Stimulated activated CD8-positive, alpha-beta memory T cell treated with anti-CD3 and anti-CD28 coated beads, Interleukin-12 subunit alpha, Interleukin-12 subunit beta, amount 100 ng/mL, for 1 hour (primary cell): ENCODE results near the gene IGFBP3.

Experiments
- DNase-seq: peaks from one replicate; pipeline ENCODE4 v3.0.0-alpha.2; 2020; ENCODE audit warnings: low read depth

Gene IGFBP3

DNA sequence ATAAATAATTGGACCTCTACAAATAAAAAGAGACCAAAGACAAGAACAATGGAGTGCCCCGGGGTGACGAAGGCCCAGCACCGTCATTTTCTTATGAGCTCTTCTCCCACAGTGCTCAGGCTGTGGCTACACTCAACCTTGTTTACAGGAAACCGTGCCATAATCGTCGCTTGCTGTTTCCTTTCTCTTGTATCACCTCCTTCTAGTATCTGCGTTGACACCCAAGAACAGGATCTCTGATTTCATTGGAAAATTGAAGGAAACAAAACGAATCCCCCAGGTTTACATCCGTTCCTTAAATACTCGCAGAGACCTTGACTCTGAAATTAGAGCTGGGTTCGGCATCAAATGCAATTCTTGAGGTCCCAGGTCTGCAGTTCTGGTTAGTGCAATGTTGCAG, 1.7 kb upstream of the IGFBP3 start:
- no peak for DNase-seq

- no peak for DNase-seq
Measured at GRCh38 chr7:45921699-45922519, 837 bp upstream of the IGFBP3 start.

- no peak for DNase-seq
Measured at GRCh38 chr7:45921381-45921698, 268 bp upstream of the IGFBP3 start.

DNA sequence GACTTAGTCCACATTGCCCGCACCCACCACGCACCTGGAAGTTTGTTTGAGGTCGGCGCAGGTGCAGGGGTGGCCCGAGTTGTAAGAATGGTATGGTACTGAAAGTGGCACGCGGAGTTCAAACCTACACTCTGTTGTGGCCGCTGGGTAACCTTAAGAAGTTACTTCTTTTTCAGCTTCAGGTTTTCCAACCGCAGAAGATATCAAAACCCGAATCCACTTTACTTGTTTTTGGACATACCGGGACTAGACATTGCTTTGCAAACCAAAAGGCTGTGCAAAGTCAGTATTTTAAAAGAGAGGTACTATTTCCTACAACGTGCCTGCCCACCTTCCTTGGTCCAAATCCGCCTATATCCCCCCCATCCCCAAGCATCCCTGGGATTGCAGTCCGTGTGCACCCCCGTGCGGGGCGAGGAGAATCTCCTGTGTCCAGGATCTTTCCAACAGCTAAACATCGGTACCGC, 1.0 kb downstream of the IGFBP3 start:
- no peak for DNase-seq

- DNase-seq: no peak
Measured at GRCh38 chr7:45919231-45919784, 1.8 kb downstream of the IGFBP3 start.

DNA sequence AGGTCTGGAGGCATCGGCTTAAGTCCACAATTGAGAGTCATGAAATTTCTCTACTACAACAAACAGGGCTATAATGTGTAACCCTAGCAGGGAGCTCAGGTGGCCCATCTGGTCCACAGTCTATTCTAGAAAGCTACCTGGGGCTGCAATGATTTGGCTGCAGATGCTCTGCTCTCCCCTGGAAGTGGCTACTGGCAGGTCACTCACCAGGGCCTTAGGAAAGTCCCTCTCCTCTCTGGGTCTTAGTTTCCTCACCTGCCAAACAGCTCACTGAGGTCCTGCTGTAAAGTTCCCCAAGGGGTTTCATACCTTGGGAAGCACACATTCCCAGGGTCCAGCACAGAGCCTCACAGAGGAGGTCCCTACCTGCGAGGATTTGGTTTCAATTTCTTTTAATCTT, 2.5 kb downstream of the IGFBP3 start:
- no peak for DNase-seq

- DNase-seq: peak; percentile 49
Measured at GRCh38 chr7:45917658-45918057, 3.4 kb downstream of the IGFBP3 start.

- no peak for DNase-seq
Measured at GRCh38 chr7:45917064-45917463, 4.0 kb downstream of the IGFBP3 start.

GRCh38 chr7:45915606-45916005, 5.5 kb downstream of the IGFBP3 start:
- no peak for DNase-seq

DNA sequence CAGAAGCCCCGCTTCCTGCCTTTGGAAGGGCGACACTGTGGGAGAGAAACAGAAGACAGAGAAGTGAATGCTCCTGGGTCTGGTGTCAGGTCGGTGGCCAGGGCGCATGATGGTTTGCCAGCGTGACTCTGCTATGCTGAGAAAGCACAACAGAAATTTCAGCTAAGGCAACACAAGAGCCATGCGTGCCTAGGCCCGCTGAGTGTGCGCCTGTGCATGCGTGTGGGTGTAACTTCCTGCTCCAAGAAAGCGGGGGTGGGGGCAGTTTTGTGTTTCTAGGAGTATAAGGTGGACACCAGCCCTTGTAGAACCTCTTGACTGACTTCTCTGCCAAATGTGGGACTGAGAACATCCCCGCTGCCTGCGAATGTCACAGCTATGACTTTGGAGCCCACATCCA, 6.2 kb downstream of the IGFBP3 start:
- no peak for DNase-seq

GRCh38 chr7:45912972-45913371, 8.1 kb downstream of the IGFBP3 start:
- DNase-seq: no peak

DNA sequence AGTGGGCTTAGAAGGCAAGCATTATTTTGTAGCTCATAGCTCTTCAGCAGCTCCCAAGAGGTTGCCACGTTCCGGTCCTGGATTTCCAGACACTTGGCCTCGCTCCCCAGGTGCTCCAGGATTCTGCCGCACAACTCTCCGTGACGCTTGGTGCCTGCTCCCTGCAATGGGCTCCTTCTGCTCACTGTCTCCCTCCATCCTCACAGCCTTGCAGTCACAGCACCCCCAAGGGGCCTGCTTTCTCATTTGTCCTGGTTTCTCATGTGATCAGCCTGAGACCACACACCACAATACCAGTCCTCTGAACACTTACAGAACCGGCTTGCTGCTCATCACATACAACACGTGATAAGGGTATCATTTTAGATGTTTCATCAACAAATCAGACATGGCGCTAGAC, 9.8 kb downstream of the IGFBP3 start:
- no peak for DNase-seq

DNA sequence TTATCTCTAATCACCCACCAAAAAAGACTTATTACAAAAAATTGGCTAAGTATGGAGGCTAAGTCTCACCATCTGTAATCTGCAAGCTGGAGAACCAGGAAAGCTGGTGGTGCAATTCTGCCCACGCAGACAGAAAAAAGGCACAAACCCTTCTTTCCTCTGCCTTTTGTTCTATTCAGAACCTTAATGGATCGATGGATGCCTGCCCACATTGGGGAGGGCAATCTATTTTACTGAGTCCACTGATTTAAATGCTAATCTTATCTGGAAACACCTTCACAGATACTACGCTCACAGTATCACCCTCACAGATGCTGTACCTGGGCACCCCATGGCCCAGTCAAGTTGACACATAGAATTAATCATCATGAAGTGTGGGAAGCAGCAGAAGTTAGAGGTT, 10.2 kb downstream of the IGFBP3 start:
- no peak for DNase-seq

GRCh38 chr7:45909561-45909960, 11.5 kb downstream of the IGFBP3 start:
- DNase-seq: no peak

GRCh38 chr7:45902820-45903219, 18.3 kb downstream of the IGFBP3 start:
- DNase-seq: no peak

DNA sequence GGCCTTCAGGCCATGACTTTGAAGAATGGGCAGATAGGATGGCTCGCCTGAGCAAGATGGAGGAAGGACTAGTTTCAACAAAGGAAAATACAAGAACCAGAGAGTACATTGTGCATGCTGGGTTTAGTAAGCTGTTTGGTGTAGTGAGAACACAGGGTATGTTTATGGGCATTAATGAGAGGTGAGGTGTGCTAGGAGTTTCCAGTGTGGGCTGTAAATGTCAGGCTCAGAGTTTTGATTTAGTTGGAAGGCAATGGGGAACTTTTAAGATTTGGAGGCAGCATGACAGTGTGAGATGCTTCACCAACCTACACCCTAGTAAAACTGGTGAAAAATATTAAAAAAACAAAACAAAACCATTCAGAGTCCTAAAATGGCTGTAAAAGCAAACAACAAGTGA, 19.5 kb downstream of the IGFBP3 start:
- DNase-seq: no peak

DNA sequence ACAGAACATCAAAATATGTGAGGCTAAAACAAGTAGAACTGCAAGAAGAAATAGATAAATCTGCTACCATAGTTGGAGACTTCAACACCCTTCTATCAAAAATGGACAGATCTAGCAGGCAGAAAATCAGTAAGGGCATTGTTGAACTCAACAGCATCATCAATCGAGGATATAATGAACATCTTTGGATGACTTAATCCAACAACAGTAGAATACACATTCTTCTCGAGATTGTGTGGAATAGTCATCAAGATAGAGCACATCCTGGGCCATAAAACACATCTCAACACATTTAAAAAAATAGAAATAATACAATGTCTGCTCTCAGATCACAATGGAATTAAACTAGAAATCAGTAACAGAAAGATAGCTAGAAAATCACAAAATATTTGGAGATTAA, 22.9 kb downstream of the IGFBP3 start:
- no peak for DNase-seq

DNA sequence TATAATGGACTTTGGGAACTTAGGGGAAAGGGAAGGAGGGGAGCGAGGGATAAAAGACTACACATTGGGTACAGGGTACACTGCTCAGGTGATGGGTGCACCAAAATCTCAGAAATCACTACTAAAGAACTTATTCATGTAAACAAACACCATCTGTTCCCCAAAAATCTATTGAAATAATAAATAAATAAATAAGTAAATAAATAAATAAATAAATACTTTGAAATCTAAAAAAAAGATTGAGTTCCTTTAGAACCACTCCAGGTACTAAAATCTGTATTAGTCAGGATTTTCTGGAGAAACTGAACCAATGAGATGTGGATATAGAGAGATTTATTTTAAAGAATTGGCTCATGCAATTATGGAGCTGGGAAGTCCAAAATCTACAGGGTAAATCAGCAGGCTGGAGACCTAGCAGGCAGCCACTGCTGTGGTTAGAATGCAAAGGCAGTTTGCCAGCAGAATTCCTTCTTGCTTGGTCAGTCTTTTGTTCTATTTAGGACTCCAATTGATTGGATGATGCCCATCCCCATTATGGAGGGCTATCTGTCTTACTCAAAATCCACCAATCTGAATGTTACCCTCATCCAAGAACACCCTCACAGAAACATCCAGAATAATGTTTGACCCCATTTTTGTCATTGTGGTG, 23.9 kb downstream of the IGFBP3 start:
- no peak for DNase-seq

- no peak for DNase-seq
Measured at GRCh38 chr7:45894665-45895062, 26.4 kb downstream of the IGFBP3 start.

GRCh38 chr7:45893996-45894664, 26.9 kb downstream of the IGFBP3 start:
- no peak for DNase-seq

GRCh38 chr7:45893374-45893995, 27.6 kb downstream of the IGFBP3 start:
- no peak for DNase-seq

- DNase-seq: no peak
Measured at GRCh38 chr7:45892407-45893035, 28.6 kb downstream of the IGFBP3 start.
